K562 (cell line): ENCODE data around the gene JUP. TPM values are rescaled to one million over a fixed set of nuclear protein-coding genes. Genes with fewer than 3 reads are reported as not detected.

Source experiments
- ARHGAP35 ChIP-seq: fragments of 450-650 bp; IDR thresholded peaks from 2 replicates; pipeline ENCODE4 v1.6.1; 2018; ENCODE audit not compliant: partially characterized antibody
- CBX1 ChIP-seq: sonication (generic); IDR thresholded peaks from 2 replicates; pipeline ENCODE4 v1.6.1; 2016; ENCODE audit warnings: antibody characterized with exemption, low read depth, mild to moderate bottlenecking
- CEBPG ChIP-seq, 3 experiments: fragments of 200-800 bp in 1 of 3; sonication (Bioruptor generic) in 1 of 3; sonication (generic) in 1 of 3; formaldehyde crosslinking in 1 of 3; IDR thresholded peaks in 2 of 3; conservative IDR thresholded peaks in 1 of 3; 2 replicates each; pipeline versions ENCODE4 v1.6.1 to v1.8.0; 2016 to 2022; ENCODE audit warnings: missing compliant biosample characterization in 2 of 3, missing genetic modification characterization in 2 of 3, mild to moderate bottlenecking in 1 of 3, missing genetic modification reagents in 1 of 3
- CXXC5 ChIP-seq: fragments of 250-450 bp; sonication (Bioruptor Pico); IDR thresholded peaks from 2 replicates; pipeline ENCODE4 v1.8.0; 2022; ENCODE audit warnings: inconsistent platforms, mild to moderate bottlenecking, moderate library complexity
- ETV6 ChIP-seq, 3 experiments: fragments of 150-350 bp in 1 of 3; sonication (generic) in 1 of 3; formaldehyde crosslinking in 1 of 3; IDR thresholded peaks; 2 replicates each; pipeline versions ENCODE4 v1.6.1 to v1.8.0; 2014 to 2022; ENCODE audit warnings: borderline replicate concordance in 2 of 3, low read depth in 2 of 3, antibody characterized with exemption in 1 of 3, low read length in 1 of 3, mild to moderate bottlenecking in 1 of 3, missing genetic modification reagents in 1 of 3
- FOXJ3 ChIP-seq: sonication (generic); formaldehyde crosslinking; IDR thresholded peaks from 2 replicates; pipeline ENCODE4 v1.4.0; 2020; ENCODE audit warnings: mild to moderate bottlenecking, missing genetic modification reagents
- NFE2L1 ChIP-seq: fragments of 450-650 bp; IDR thresholded peaks from 2 replicates; pipeline ENCODE4 v1.6.1; 2016; ENCODE audit warnings: missing genetic modification characterization, low read depth, mild to moderate bottlenecking, missing compliant biosample characterization, moderate library complexity, borderline replicate concordance
- NFIX ChIP-seq: fragments of 250-450 bp; sonication (Bioruptor Pico); IDR thresholded peaks from 2 replicates; pipeline ENCODE4 v1.4.0; 2020; ENCODE audit warnings: low read depth, mild to moderate bottlenecking, moderate library complexity
- NR4A1 ChIP-seq, 2 experiments: fragments of 250-450 bp in 1 of 2; fragments of 450-650 bp in 1 of 2; sonication (Bioruptor Pico) in 1 of 2; IDR thresholded peaks; 2 replicates each; pipeline versions ENCODE4 v1.4.0 to v1.6.1; 2016 to 2020; ENCODE audit warnings: mild to moderate bottlenecking in 2 of 2, missing compliant biosample characterization in 1 of 2, missing genetic modification characterization in 1 of 2, moderate library complexity in 1 of 2
- PML ChIP-seq: IDR thresholded peaks from 2 replicates; pipeline ENCODE4 v1.6.1; 2012; ENCODE audit warnings: low read length, inconsistent platforms
- STAG1 ChIP-seq: sonication (generic); formaldehyde crosslinking; IDR thresholded peaks from 2 replicates; pipeline ENCODE4 v1.5.0; 2020; ENCODE audit warnings: missing genetic modification reagents, borderline replicate concordance
- STAT5B ChIP-seq: fragments of 250-450 bp; sonication (Bioruptor Pico); IDR thresholded peaks from 2 replicates; pipeline ENCODE4 v1.8.0; 2021; ENCODE audit warnings: mild to moderate bottlenecking, inconsistent platforms
- ZKSCAN8 ChIP-seq: fragments of 200-800 bp; sonication (Bioruptor generic); IDR thresholded peaks from 2 replicates; pipeline ENCODE4 v1.6.1; 2016; ENCODE audit warnings: missing genetic modification characterization, missing compliant biosample characterization
- polyA plus RNA-seq, 8 experiments: library from polyadenylated mRNA; depleted of rRNA in 4 of 8; stranded (reverse) in 5 of 8; unstranded in 3 of 8; fragments of >200 nt; fragmentation: Nextera tagmentation in 2 of 8; fragmentation: Illumina TruSeq in 1 of 8; extraction: Ambion mirVana in 2 of 8; extraction: Trizol in 1 of 8; gene quantifications; 2 replicates each; pipeline versions ENCODE4 v1.2.1 to v1.2.3, GENCODE V29; 2011 to 2014; ENCODE audit warnings: inconsistent platforms in 1 of 8, missing spikeins in 1 of 8
- total RNA-seq, 7 experiments: library from RNA; depleted of rRNA in 6 of 7; stranded (reverse); fragments of >200 nt in 6 of 7; fragmentation: Illumina TruSeq in 2 of 7; extraction: Trizol in 2 of 7; gene quantifications; 2 replicates each; pipeline versions ENCODE4 v1.2.1 to v1.2.3, GENCODE V29; 2011 to 2021; ENCODE audit warnings: low replicate concordance in 1 of 7
- TF ChIP-seq, protein P1 (sequence below): sonication (generic); formaldehyde crosslinking; IDR thresholded peaks from 2 replicates; pipeline ENCODE4 v1.8.0; 2022; ENCODE audit warnings: mild to moderate bottlenecking, missing genetic modification reagents
- TF ChIP-seq, protein P2 (sequence below): sonication (generic); formaldehyde crosslinking; IDR thresholded peaks from 2 replicates; pipeline ENCODE4 v1.9.0; 2022; ENCODE audit warnings: mild to moderate bottlenecking, missing genetic modification reagents
- TF ChIP-seq, protein P3 (sequence below), 2 experiments: fragments of 450-650 bp; conservative IDR thresholded peaks; 2 replicates each; pipeline ENCODE4 v1.6.1; 2017; ENCODE audit warnings: mild to moderate bottlenecking in 2 of 2, moderate library complexity in 2 of 2
- TF ChIP-seq, protein P4 (sequence below): fragments of 450-650 bp; formaldehyde crosslinking; IDR thresholded peaks from 2 replicates; pipeline ENCODE4 v1.4.0; 2020; ENCODE audit warnings: mild to moderate bottlenecking, moderate library complexity

Gene JUP
- total and polyA plus RNA-seq, 9 of the 15 experiments (the other 6 are each of a cell fraction or from before 2014, with no cell fraction given), result 6.4 to 177 (median 31.2) TPM

DNA sequence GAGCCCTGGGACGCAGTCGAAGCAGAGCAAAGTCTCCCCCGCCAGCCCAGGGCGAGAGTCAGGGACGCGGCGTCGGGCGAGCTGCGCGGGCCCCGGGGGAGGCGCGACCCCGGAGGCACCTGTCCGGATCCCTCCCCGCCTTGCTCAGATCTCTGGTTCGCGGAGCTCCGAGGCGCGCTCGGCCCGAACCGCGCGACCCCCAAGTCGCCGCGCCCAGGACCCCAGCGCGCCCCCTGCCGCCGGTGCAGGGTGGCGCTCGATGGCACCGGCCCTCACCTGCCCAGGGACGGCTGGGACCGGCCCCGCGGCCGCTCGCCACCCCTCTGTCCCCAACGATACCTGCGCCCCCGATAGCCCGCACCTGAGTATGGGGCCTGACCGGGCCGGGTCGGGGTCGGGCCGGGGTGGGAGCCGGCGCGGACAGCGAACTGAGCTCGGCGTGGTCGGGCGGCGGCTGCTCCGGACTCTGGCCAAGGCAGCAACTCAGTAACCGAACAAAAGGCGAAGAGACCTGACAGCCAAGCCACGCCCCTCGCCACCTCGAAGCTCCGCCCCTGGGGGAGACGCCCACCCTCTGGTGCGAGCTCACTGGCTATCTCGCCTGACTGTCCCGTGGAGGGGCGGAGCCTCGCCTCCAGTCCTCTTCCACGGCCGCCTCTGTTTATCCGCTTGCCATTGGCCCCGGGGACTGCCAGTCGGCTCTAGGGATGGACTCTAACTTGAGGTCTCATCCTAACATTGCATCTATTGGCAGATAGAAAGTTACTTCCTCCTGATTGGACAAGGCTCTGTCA lies at the start of gene JUP (continued):
- TF ChIP-seq, protein P1, sequence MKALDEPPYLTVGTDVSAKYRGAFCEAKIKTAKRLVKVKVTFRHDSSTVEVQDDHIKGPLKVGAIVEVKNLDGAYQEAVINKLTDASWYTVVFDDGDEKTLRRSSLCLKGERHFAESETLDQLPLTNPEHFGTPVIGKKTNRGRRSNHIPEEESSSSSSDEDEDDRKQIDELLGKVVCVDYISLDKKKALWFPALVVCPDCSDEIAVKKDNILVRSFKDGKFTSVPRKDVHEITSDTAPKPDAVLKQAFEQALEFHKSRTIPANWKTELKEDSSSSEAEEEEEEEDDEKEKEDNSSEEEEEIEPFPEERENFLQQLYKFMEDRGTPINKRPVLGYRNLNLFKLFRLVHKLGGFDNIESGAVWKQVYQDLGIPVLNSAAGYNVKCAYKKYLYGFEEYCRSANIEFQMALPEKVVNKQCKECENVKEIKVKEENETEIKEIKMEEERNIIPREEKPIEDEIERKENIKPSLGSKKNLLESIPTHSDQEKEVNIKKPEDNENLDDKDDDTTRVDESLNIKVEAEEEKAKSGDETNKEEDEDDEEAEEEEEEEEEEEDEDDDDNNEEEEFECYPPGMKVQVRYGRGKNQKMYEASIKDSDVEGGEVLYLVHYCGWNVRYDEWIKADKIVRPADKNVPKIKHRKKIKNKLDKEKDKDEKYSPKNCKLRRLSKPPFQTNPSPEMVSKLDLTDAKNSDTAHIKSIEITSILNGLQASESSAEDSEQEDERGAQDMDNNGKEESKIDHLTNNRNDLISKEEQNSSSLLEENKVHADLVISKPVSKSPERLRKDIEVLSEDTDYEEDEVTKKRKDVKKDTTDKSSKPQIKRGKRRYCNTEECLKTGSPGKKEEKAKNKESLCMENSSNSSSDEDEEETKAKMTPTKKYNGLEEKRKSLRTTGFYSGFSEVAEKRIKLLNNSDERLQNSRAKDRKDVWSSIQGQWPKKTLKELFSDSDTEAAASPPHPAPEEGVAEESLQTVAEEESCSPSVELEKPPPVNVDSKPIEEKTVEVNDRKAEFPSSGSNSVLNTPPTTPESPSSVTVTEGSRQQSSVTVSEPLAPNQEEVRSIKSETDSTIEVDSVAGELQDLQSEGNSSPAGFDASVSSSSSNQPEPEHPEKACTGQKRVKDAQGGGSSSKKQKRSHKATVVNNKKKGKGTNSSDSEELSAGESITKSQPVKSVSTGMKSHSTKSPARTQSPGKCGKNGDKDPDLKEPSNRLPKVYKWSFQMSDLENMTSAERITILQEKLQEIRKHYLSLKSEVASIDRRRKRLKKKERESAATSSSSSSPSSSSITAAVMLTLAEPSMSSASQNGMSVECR (CRISPR knock-in tag), result peak; percentile 71
- TF ChIP-seq ZKSCAN8 (no peak), CBX1 (peak; percentile 63; the same call in 1 of the 2 replicates), PML (peak; percentile 43; the same call in 1 of the 2 replicates), STAG1 (CRISPR knock-in tag) (no peak), STAT5B (CRISPR knock-in tag) (no peak), FOXJ3 (CRISPR knock-in tag) (no peak), CEBPG (CRISPR knock-in tag; IDR thresholded peaks at IDR 0.05) (no peak), CEBPG (tag; conservative IDR thresholded peaks at IDR 0.05 in 1 of 2, IDR thresholded peaks at IDR 0.05 in 1 of 2) (no peak), ARHGAP35 (no peak), CXXC5 (CRISPR knock-in tag) (peak; percentile 77), NFIX (CRISPR knock-in tag) (no peak), NR4A1 (CRISPR knock-in tag; IDR thresholded peaks at IDR 0.05) (no peak), NR4A1 (tag; IDR thresholded peaks at IDR 0.05) (peak; percentile 67; the same call in 1 of the 2 replicates), NFE2L1 (tag) (no peak), ETV6 (IDR thresholded peaks at IDR 0.05; ENCODE audit: borderline replicate concordance in 1 of 2, low read depth in 2 of 2, low read length in 1 of 2) (no peak), ETV6 (CRISPR knock-in tag; IDR thresholded peaks at IDR 0.05; ENCODE audit: borderline replicate concordance) (no peak)
- TF ChIP-seq, protein P2, sequence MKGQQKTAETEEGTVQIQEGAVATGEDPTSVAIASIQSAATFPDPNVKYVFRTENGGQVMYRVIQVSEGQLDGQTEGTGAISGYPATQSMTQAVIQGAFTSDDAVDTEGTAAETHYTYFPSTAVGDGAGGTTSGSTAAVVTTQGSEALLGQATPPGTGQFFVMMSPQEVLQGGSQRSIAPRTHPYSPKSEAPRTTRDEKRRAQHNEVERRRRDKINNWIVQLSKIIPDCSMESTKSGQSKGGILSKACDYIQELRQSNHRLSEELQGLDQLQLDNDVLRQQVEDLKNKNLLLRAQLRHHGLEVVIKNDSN (CRISPR knock-in tag), result no peak
- TF ChIP-seq, protein P3, sequence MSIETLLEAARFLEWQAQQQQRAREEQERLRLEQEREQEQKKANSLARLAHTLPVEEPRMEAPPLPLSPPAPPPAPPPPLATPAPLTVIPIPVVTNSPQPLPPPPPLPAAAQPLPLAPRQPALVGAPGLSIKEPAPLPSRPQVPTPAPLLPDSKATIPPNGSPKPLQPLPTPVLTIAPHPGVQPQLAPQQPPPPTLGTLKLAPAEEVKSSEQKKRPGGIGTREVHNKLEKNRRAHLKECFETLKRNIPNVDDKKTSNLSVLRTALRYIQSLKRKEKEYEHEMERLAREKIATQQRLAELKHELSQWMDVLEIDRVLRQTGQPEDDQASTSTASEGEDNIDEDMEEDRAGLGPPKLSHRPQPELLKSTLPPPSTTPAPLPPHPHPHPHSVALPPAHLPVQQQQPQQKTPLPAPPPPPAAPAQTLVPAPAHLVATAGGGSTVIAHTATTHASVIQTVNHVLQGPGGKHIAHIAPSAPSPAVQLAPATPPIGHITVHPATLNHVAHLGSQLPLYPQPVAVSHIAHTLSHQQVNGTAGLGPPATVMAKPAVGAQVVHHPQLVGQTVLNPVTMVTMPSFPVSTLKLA (conservative IDR thresholded peaks at IDR 0.05), result peak; percentile 43 to 75; a peak in 3 of 4 replicates
- TF ChIP-seq, protein P4, sequence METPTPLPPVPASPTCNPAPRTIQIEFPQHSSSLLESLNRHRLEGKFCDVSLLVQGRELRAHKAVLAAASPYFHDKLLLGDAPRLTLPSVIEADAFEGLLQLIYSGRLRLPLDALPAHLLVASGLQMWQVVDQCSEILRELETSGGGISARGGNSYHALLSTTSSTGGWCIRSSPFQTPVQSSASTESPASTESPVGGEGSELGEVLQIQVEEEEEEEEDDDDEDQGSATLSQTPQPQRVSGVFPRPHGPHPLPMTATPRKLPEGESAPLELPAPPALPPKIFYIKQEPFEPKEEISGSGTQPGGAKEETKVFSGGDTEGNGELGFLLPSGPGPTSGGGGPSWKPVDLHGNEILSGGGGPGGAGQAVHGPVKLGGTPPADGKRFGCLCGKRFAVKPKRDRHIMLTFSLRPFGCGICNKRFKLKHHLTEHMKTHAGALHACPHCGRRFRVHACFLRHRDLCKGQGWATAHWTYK (CRISPR knock-in tag), result no peak
